GM18951 (cell line): ENCODE measurements around the gene TMC8.
A peak's percentile ranks its signal among the peaks of the same experiment; 100 is the strongest.

ENCODE experiments used
- POLR2A ChIP-seq: IDR thresholded peaks from 4 replicates; pipeline ENCODE4 v1.6.1; 2011; ENCODE audit warnings: mild to moderate bottlenecking; ENCODE audit not compliant: insufficient read length, insufficient read depth; ENCODE audit errors: extremely low read depth
- in situ Hi-C: fragments of 300-500 bp; cut with MboI; formaldehyde crosslinking; loops from one replicate; pipeline ENCODE4 v1.12.0; 2022; ENCODE audit warnings: low sequenced_read_pairs, mixed read lengths, inconsistent platforms; ENCODE audit not compliant: unreplicated experiment

Gene TMC8

GRCh38 chr17:78172249-78173051 is 41.9 kb downstream of the TMC8 start:
- in situ Hi-C loops: no loop called here
- peak; percentile 47 for TF ChIP-seq POLR2A

- no peak for TF ChIP-seq POLR2A
- in situ Hi-C loops: no loop called here
These were observed 42.6 kb downstream of the TMC8 start for GRCh38 chr17:78173097-78173715.

- in situ Hi-C loops: no loop called here
- peak; percentile 43 for TF ChIP-seq POLR2A
These were observed 43.8 kb downstream of the TMC8 start for GRCh38 chr17:78174346-78174869.

- TF ChIP-seq POLR2A: no peak
- in situ Hi-C loops: no loop called here
These were observed 44.5 kb downstream of the TMC8 start for GRCh38 chr17:78174870-78175642.

GRCh38 chr17:78175643-78175981 is 45.0 kb downstream of the TMC8 start:
- TF ChIP-seq POLR2A: no peak
- in situ Hi-C loops: no loop called here

GRCh38 chr17:78176548-78177025 is 46.0 kb downstream of the TMC8 start:
- TF ChIP-seq POLR2A: peak; percentile 39
- in situ Hi-C loops: no loop called here

- in situ Hi-C loops: no loop called here
- TF ChIP-seq POLR2A: no peak
These were observed 48.8 kb downstream of the TMC8 start for GRCh38 chr17:78179372-78179771.

- in situ Hi-C loops: loop anchor here (5.0 kb wide), 1 partner anchor 63 kb away; no protein-coding TSS in a partner anchor
- no peak for TF ChIP-seq POLR2A
These were observed 49.5 kb downstream of the TMC8 start for GRCh38 chr17:78180083-78180482.

- in situ Hi-C loops: loop anchor here (5.0 kb wide), 1 partner anchor 63 kb away; no protein-coding TSS in a partner anchor
- TF ChIP-seq POLR2A: no peak
These were observed 49.9 kb downstream of the TMC8 start for GRCh38 chr17:78180508-78180907.

- TF ChIP-seq POLR2A: no peak
- in situ Hi-C loops: loop anchor here (5.0 kb wide), 1 partner anchor 65 kb away; no protein-coding TSS in a partner anchor
These were observed 51.9 kb downstream of the TMC8 start for GRCh38 chr17:78182504-78182903.

GRCh38 chr17:78183916-78184315 is 53.3 kb downstream of the TMC8 start:
- in situ Hi-C loops: loop anchor here (5.0 kb wide), 1 partner anchor 67 kb away; no protein-coding TSS in a partner anchor
- no peak for TF ChIP-seq POLR2A

- no peak for TF ChIP-seq POLR2A
- in situ Hi-C loops: loop anchor here (5.0 kb wide), 1 partner anchor 67 kb away; no protein-coding TSS in a partner anchor
These were observed 53.8 kb downstream of the TMC8 start for GRCh38 chr17:78184351-78184750.

GRCh38 chr17:78184868-78185267 is 54.3 kb downstream of the TMC8 start:
- TF ChIP-seq POLR2A: no peak
- in situ Hi-C loops: loop anchor here (5.0 kb wide), 1 partner anchor 68 kb away; no protein-coding TSS in a partner anchor
